Activated naive CD8-positive, alpha-beta T cell (primary cell): ENCODE results near the gene LCORL.
"Not testable (repeated sequence)": the region's sequence is repeated elsewhere in the genome, so short reads cannot be mapped to it uniquely, and the experiment has no call there.

ENCODE experiments used
- H3K27ac Mint-ChIP-seq: one replicate; pipeline ENCODE4 v1.8.0; 2021; ENCODE audit warnings: mixed read lengths
- H3K27me3 Mint-ChIP-seq: one replicate; pipeline ENCODE4 v1.8.0; 2021; ENCODE audit warnings: mixed read lengths
- H3K36me3 Mint-ChIP-seq: one replicate; pipeline ENCODE4 v1.8.0; 2021; ENCODE audit warnings: mixed read lengths
- H3K4me1 Mint-ChIP-seq: one replicate; pipeline ENCODE4 v1.8.0; 2021; ENCODE audit warnings: low read depth, mixed read lengths
- H3K4me3 Mint-ChIP-seq: one replicate; pipeline ENCODE4 v1.8.0; 2021; ENCODE audit warnings: mild to moderate bottlenecking, mixed read lengths
- H3K9me3 Mint-ChIP-seq: one replicate; pipeline ENCODE4 v1.8.0; 2021; ENCODE audit warnings: low read depth, mixed read lengths

Gene LCORL

DNA sequence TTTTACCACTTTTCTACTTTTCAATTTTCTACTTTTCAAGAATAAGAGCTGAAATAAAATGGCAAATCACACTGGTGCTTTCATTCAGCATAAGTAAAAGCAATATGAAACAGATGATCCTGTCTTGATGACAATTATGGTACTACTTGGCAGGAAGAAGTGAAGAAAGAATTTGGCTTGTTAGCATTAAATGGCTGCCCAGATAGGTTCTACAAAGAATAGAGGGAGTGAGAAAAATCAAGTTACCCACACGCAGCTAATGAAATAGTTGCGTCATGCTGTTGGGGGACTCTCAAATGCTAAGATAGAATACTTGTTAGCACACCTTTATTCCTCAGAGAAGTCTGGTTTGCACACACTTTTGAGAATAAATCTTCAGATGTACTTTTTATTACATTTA is 12.5 kb upstream of the LCORL start:
- H3K4me3 Mint-ChIP-seq: no peak overlapping the region
- no peaks in the 10 kb centered on the region for H3K9me3 Mint-ChIP-seq
- no peaks in the 10 kb centered on the region for H3K4me1 Mint-ChIP-seq
- H3K36me3 Mint-ChIP-seq: no peaks in the 10 kb centered on the region
- peaks cover 25% of the 10 kb centered on the region for H3K27me3 Mint-ChIP-seq
- H3K27ac Mint-ChIP-seq: no peak overlapping the region

GRCh38 chr4:18033111-18034085 is 11.8 kb upstream of the LCORL start:
- Mint-ChIP-seq H3K27ac (no peak overlapping the region), H3K27me3 (peaks cover 23% of the 10 kb centered on the region), H3K9me3 (no peaks in the 10 kb centered on the region), H3K4me3 (no peak overlapping the region), H3K36me3 (no peaks in the 10 kb centered on the region), H3K4me1 (no peaks in the 10 kb centered on the region)

GRCh38 chr4:18025288-18025687 is 3.7 kb upstream of the LCORL start:
- Mint-ChIP-seq H3K27ac (no peak overlapping the region), H3K4me3 (no peak overlapping the region), H3K27me3 (peaks cover 9% of the 10 kb centered on the region), H3K9me3 (no peaks in the 10 kb centered on the region), H3K36me3 (no peaks in the 10 kb centered on the region), H3K4me1 (peaks cover 12% of the 10 kb centered on the region)

- peak overlapping the region; percentile 90 for H3K4me3 Mint-ChIP-seq
- H3K27me3 Mint-ChIP-seq: peaks cover 11% of the 10 kb centered on the region
- H3K9me3 Mint-ChIP-seq: no peaks in the 10 kb centered on the region
- H3K36me3 Mint-ChIP-seq: no peaks in the 10 kb centered on the region
- peaks cover 20% of the 10 kb centered on the region for H3K4me1 Mint-ChIP-seq
- H3K27ac Mint-ChIP-seq: peak overlapping the region; percentile 3
These were observed 1.1 kb upstream of the LCORL start for GRCh38 chr4:18022572-18023050.

DNA sequence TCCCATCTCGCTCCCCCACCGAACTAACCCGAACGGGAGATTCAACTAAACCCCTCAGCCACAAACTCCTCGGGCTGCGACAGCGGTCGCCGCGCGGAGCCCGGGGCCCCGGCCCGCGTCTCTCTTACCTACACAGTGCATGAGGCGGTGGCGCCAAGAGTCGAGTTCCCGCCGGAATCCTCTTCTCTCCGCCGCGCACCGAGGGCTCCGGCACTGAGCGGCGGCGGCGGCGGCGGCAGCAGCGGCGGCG is 160 bp downstream of the LCORL start:
- H3K27ac Mint-ChIP-seq: no peak overlapping the region
- H3K36me3 Mint-ChIP-seq: no peaks in the 10 kb centered on the region
- peaks cover 14% of the 10 kb centered on the region for H3K27me3 Mint-ChIP-seq
- peaks cover 24% of the 10 kb centered on the region for H3K4me1 Mint-ChIP-seq
- no peaks in the 10 kb centered on the region for H3K9me3 Mint-ChIP-seq
- peak overlapping the region; percentile 90 for H3K4me3 Mint-ChIP-seq

DNA sequence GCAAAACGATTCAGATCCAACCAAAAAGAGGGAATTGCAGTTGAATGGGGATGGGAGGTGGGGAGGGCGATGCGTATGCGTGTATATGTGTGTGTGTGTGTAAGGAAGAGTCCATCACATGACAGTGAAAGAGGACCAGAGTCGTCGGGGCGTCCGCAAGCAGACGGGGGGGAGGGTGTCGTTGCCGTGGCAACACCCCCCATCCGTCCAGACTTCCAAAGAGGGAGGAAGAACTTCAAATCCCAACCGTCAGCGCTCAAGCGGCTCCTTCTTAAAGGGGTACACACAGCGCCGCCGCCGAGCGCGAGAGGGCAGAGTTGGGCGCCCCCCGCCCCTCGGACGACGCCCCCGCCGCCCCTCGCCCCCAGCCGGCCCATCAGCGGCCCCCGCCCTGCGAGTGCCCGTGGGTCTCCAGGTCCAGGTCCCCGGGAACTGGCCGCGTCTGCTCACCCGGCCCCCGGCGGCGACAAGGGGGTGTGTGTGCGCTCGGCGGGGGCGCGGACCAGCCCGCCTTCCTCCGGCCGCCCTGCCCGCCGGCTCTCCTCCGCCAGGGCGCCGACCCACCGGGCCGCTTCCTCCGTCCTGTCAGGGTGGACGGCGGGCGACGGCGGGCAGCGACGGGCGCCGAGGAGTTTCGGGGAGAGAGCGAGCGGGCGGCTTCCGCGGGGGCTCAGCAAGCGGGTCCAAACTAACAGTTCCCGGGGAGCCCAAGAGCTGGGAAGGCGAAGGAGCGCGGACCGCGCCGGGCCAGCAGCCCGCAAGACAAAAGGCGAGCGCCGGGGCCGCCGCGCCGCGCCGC is 685 bp downstream of the LCORL start:
- Mint-ChIP-seq H3K9me3 (no peaks in the 10 kb centered on the region), H3K4me1 (peaks cover 27% of the 10 kb centered on the region), H3K4me3 (peak overlapping the region; percentile 91), H3K27ac (peak overlapping the region; percentile 75), H3K36me3 (no peaks in the 10 kb centered on the region), H3K27me3 (peaks cover 14% of the 10 kb centered on the region)

GRCh38 chr4:18020145-18020670 is 1.3 kb downstream of the LCORL start:
- Mint-ChIP-seq H3K9me3 (no peaks in the 10 kb centered on the region), H3K36me3 (no peaks in the 10 kb centered on the region), H3K27me3 (peaks cover 10% of the 10 kb centered on the region), H3K27ac (peak overlapping the region; percentile 75), H3K4me3 (peak overlapping the region; percentile 91), H3K4me1 (peaks cover 29% of the 10 kb centered on the region)

DNA sequence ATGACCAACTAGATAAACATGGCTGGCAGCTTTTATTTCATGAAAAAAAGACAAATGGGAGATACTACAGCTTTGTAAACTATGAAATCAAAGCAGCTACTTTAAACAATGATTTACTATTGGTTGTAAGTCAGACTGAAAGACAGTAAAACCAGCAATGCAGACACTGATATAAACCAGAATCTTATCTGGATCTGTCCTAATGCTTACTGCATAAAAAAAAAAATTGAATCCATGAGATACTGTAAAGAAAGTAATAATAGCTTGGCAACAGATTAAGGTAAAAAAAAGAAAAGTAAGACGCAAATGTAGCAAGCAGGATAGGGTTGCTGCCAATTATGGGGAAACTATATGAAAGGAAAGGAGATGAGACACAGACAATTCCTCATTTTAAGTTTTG is 7.3 kb downstream of the LCORL start:
- Mint-ChIP-seq H3K27ac (no peak overlapping the region), H3K27me3 (peaks cover 4% of the 10 kb centered on the region), H3K4me1 (peaks cover 43% of the 10 kb centered on the region), H3K4me3 (no peak overlapping the region), H3K36me3 (no peaks in the 10 kb centered on the region), H3K9me3 (no peaks in the 10 kb centered on the region)

- Mint-ChIP-seq H3K4me1 (peaks cover 47% of the 10 kb centered on the region), H3K4me3 (no peak overlapping the region), H3K36me3 (no peaks in the 10 kb centered on the region)
These were observed 8.6 kb downstream of the LCORL start for GRCh38 chr4:18012807-18013462.

GRCh38 chr4:18012134-18012806 is 9.3 kb downstream of the LCORL start:
- Mint-ChIP-seq H3K4me1 (peaks cover 45% of the 10 kb centered on the region), H3K4me3 (no peak overlapping the region), H3K27me3 (peaks cover under 1% of the 10 kb centered on the region), H3K9me3 (no peaks in the 10 kb centered on the region), H3K27ac (no peak overlapping the region), H3K36me3 (peaks cover 2% of the 10 kb centered on the region)

More at GRCh38 chr4:18012807-18013462, 8.6 kb downstream of the LCORL start:
- Mint-ChIP-seq H3K9me3 (no peaks in the 10 kb centered on the region), H3K27ac (no peak overlapping the region), H3K27me3 (peaks cover 4% of the 10 kb centered on the region)

DNA sequence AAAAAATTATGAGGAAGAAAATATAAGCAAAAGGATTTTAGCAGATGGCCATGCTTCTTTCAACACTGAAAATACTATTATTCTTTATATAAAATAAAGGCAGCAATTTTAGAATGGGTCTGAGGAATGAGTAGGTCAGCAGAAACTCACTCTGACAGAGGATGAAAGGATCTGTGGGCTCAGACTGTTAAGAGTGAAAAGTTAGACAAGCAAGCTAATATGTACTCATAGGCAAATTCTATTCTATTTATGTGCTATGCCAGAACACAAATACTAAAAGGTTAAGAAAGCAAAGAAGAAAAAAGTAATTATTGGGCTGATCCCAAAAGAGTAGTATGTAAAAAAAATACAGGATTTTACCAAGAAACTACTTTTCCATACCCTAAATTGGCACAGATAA is 13.9 kb downstream of the LCORL start:
- no peak overlapping the region for H3K27ac Mint-ChIP-seq
- no peaks in the 10 kb centered on the region for H3K27me3 Mint-ChIP-seq
- no peak overlapping the region for H3K4me3 Mint-ChIP-seq
- H3K9me3 Mint-ChIP-seq: peaks cover 3% of the 10 kb centered on the region
- peaks cover 40% of the 10 kb centered on the region for H3K4me1 Mint-ChIP-seq
- H3K36me3 Mint-ChIP-seq: peaks cover 23% of the 10 kb centered on the region

GRCh38 chr4:18006432-18006831 is 15.1 kb downstream of the LCORL start:
- H3K4me1 Mint-ChIP-seq: peaks cover 33% of the 10 kb centered on the region
- peaks cover 23% of the 10 kb centered on the region for H3K36me3 Mint-ChIP-seq
- not testable (repeated sequence) for H3K9me3 Mint-ChIP-seq, H3K4me3 Mint-ChIP-seq, H3K27ac Mint-ChIP-seq, H3K27me3 Mint-ChIP-seq

GRCh38 chr4:17997129-17997528 is 24.4 kb downstream of the LCORL start:
- Mint-ChIP-seq H3K27ac (no peak overlapping the region), H3K4me3 (no peak overlapping the region), H3K4me1 (peaks cover 6% of the 10 kb centered on the region), H3K9me3 (peaks cover 2% of the 10 kb centered on the region), H3K27me3 (no peaks in the 10 kb centered on the region), H3K36me3 (peaks cover 9% of the 10 kb centered on the region)

GRCh38 chr4:17995165-17995564 is 26.4 kb downstream of the LCORL start:
- Mint-ChIP-seq H3K4me1 (peaks cover 5% of the 10 kb centered on the region), H3K4me3 (no peak overlapping the region), H3K27ac (no peak overlapping the region), H3K36me3 (peaks cover 9% of the 10 kb centered on the region), H3K27me3 (no peaks in the 10 kb centered on the region), H3K9me3 (peaks cover 2% of the 10 kb centered on the region)
